IPS-20b (cell line): Measurements from ENCODE around the gene ANKRD6.

Experiments
- H3K27ac ChIP-seq: one replicate; pipeline ENCODE4 v1.5.1; 2013; ENCODE audit warnings: low read length
- H3K27me3 ChIP-seq: 2 replicates; pipeline ENCODE4 v1.6.1; 2013; ENCODE audit warnings: mild to moderate bottlenecking, low read length, inconsistent platforms; ENCODE audit not compliant: insufficient read depth
- H3K36me3 ChIP-seq: 2 replicates; pipeline ENCODE4 v1.6.1; 2013; ENCODE audit warnings: low read depth, mild to moderate bottlenecking, inconsistent platforms, low read length, moderate library complexity; ENCODE audit not compliant: insufficient read depth
- H3K4me1 ChIP-seq: 2 replicates; pipeline ENCODE4 v1.6.1; 2013; ENCODE audit warnings: mild to moderate bottlenecking, control low read depth, inconsistent platforms, low read length, moderate library complexity; ENCODE audit not compliant: insufficient read depth
- H3K4me3 ChIP-seq: 2 replicates; pipeline ENCODE4 v1.5.1; 2013; ENCODE audit warnings: mild to moderate bottlenecking, low read length, inconsistent platforms
- H3K9ac ChIP-seq: 2 replicates; pipeline ENCODE4 v1.6.1; 2013; ENCODE audit warnings: low read depth, mild to moderate bottlenecking, inconsistent platforms, low read length, moderate library complexity
- H3K9me3 ChIP-seq: 2 replicates; pipeline ENCODE4 v1.6.1; 2013; ENCODE audit warnings: mild to moderate bottlenecking, low read depth, low read length, inconsistent platforms; ENCODE audit not compliant: insufficient read depth

The ANKRD6 gene

GRCh38 chr6:89400912-89401399 lies 32.0 kb upstream of the ANKRD6 start:
- no peak overlapping the region for H3K27ac ChIP-seq
- no peaks in the 10 kb centered on the region for H3K9me3 ChIP-seq
- no peak overlapping the region for H3K9ac ChIP-seq
- peaks cover 6% of the 10 kb centered on the region; the same call in 1 of the 2 replicates for H3K4me1 ChIP-seq
- H3K27me3 ChIP-seq: no peaks in the 10 kb centered on the region
- H3K4me3 ChIP-seq: no peak overlapping the region
- H3K36me3 ChIP-seq: no peaks in the 10 kb centered on the region

- no peaks in the 10 kb centered on the region for H3K9me3 ChIP-seq
- H3K27me3 ChIP-seq: peaks cover under 1% of the 10 kb centered on the region; the same call in 1 of the 2 replicates
- H3K4me1 ChIP-seq: peaks cover 15% of the 10 kb centered on the region; the same call in 1 of the 2 replicates
- no peak overlapping the region for H3K4me3 ChIP-seq
- H3K27ac ChIP-seq: no peak overlapping the region
- H3K9ac ChIP-seq: no peak overlapping the region
- H3K36me3 ChIP-seq: no peaks in the 10 kb centered on the region
These were observed 30.2 kb upstream of the ANKRD6 start for GRCh38 chr6:89402776-89403175.

GRCh38 chr6:89404512-89404911 lies 28.4 kb upstream of the ANKRD6 start:
- Histone ChIP-seq H3K4me3 (no peak overlapping the region), H3K9me3 (no peaks in the 10 kb centered on the region), H3K27ac (no peak overlapping the region), H3K9ac (no peak overlapping the region), H3K4me1 (peaks cover 31% of the 10 kb centered on the region; the same call in 1 of the 2 replicates), H3K27me3 (peaks cover 3% of the 10 kb centered on the region; the same call in 1 of the 2 replicates), H3K36me3 (no peaks in the 10 kb centered on the region)

GRCh38 chr6:89406141-89406540 lies 26.8 kb upstream of the ANKRD6 start:
- Histone ChIP-seq H3K36me3 (no peaks in the 10 kb centered on the region), H3K27ac (no peak overlapping the region), H3K4me3 (no peak overlapping the region), H3K9me3 (no peaks in the 10 kb centered on the region), H3K9ac (no peak overlapping the region), H3K4me1 (peaks cover 35% of the 10 kb centered on the region; the same call in 1 of the 2 replicates), H3K27me3 (peaks cover 14% of the 10 kb centered on the region)

GRCh38 chr6:89409461-89410035 lies 23.4 kb upstream of the ANKRD6 start:
- Histone ChIP-seq H3K9me3 (no peaks in the 10 kb centered on the region), H3K36me3 (no peaks in the 10 kb centered on the region), H3K27ac (no peak overlapping the region), H3K9ac (peak overlapping the region; percentile 72; the same call in 1 of the 2 replicates), H3K27me3 (peaks cover 39% of the 10 kb centered on the region), H3K4me3 (peak overlapping the region; percentile 85), H3K4me1 (peaks cover 42% of the 10 kb centered on the region; the same call in 1 of the 2 replicates)

GRCh38 chr6:89410231-89410761 lies 22.7 kb upstream of the ANKRD6 start:
- Histone ChIP-seq H3K4me3 (peak overlapping the region; percentile 85), H3K9ac (peak overlapping the region; percentile 72; the same call in 1 of the 2 replicates), H3K27me3 (peaks cover 46% of the 10 kb centered on the region), H3K27ac (no peak overlapping the region), H3K36me3 (no peaks in the 10 kb centered on the region), H3K4me1 (peaks cover 44% of the 10 kb centered on the region; the same call in 1 of the 2 replicates), H3K9me3 (no peaks in the 10 kb centered on the region)

- Histone ChIP-seq H3K9ac (peak overlapping the region; percentile 72; the same call in 1 of the 2 replicates), H3K4me3 (peak overlapping the region; percentile 85), H3K27ac (no peak overlapping the region), H3K9me3 (no peaks in the 10 kb centered on the region), H3K27me3 (peaks cover 49% of the 10 kb centered on the region), H3K4me1 (peaks cover 40% of the 10 kb centered on the region; the same call in 1 of the 2 replicates), H3K36me3 (no peaks in the 10 kb centered on the region)
These were observed 22.2 kb upstream of the ANKRD6 start for GRCh38 chr6:89410788-89411144.

GRCh38 chr6:89411145-89412070 lies 21.5 kb upstream of the ANKRD6 start:
- Histone ChIP-seq H3K9me3 (no peaks in the 10 kb centered on the region), H3K27me3 (peaks cover 49% of the 10 kb centered on the region), H3K9ac (peak overlapping the region; percentile 72; the same call in 1 of the 2 replicates), H3K36me3 (no peaks in the 10 kb centered on the region), H3K4me3 (peak overlapping the region; percentile 85), H3K27ac (no peak overlapping the region), H3K4me1 (peaks cover 36% of the 10 kb centered on the region; the same call in 1 of the 2 replicates)

- H3K27ac ChIP-seq: no peak within 1 kb of the TSS
- H3K9ac ChIP-seq: peak within 1 kb of the TSS; percentile 72; the same call in 1 of the 2 replicates
These were observed 20.6 kb upstream of the ANKRD6 start, which contains the start of gene RRAGD for GRCh38 chr6:89412071-89413005. Gene RRAGD, minus strand, starts transcription at chr6:89412273. Its CDS starts 280 bp downstream, at chr6:89411993.

GRCh38 chr6:89413006-89413400 lies 19.9 kb upstream of the ANKRD6 start:
- Histone ChIP-seq H3K27me3 (peaks cover 46% of the 10 kb centered on the region), H3K4me3 (peak overlapping the region; percentile 85), H3K36me3 (no peaks in the 10 kb centered on the region), H3K27ac (no peak overlapping the region), H3K9ac (peak overlapping the region; percentile 29; the same call in 1 of the 2 replicates), H3K9me3 (no peaks in the 10 kb centered on the region), H3K4me1 (peaks cover 29% of the 10 kb centered on the region; the same call in 1 of the 2 replicates)

More at GRCh38 chr6:89412071-89413005, 20.6 kb upstream of the ANKRD6 start, which contains the start of gene RRAGD:
- peaks cover 34% of the 10 kb centered on the region; the same call in 1 of the 2 replicates for H3K4me1 ChIP-seq
- H3K27me3 ChIP-seq: peaks cover 49% of the 10 kb centered on the region
- peak within 1 kb of the TSS; percentile 85 for H3K4me3 ChIP-seq
- H3K36me3 ChIP-seq: no peaks in the 10 kb centered on the region
- no peaks in the 10 kb centered on the region for H3K9me3 ChIP-seq
